Measurements from ENCODE around the gene CSTA. TPM values are rescaled to one million over a fixed set of nuclear protein-coding genes. Genes with fewer than 3 reads are reported as not detected.

The CSTA gene
- total RNA-seq, 6 experiments from 2014 or later = 4.2 to 19.3 (median 8.6) TPM

DNA sequence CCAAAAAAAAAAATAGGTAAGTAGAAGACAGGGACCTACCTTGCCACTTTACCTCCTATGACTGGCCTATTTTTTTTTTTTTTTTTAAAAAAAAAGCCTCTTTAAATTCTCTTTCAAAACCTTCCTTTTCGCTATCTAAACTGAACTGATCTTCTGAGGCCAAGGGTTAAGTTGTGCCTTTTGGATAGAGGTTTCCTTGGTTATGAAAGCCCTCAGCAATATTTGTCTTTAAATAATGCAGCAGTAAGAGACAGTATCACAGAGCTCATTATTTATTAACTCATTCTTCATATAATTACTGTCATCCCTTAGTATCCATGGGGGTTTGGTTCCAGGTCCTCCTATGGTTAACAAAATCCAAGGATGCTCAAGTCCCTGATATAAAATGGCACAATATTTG is 49.0 kb downstream of the CSTA start:
- intact Hi-C loops (cut with DNase I) = no loop called here
- peaks cover 0 to 3% (median 0%) of the 10 kb centered on the region in 4 donors for H3K36me3 ChIP-seq
- WGBS (ENCODE audit: insufficient coverage, low coverage, low lambda C conversion rate, missing lambda C conversion rate) = 50% methylated on average over 1 of the region's 1 CpG
- H3K27me3 ChIP-seq = no peaks in the 10 kb centered on the region
- peaks cover 0 to 13% (median 4%) of the 10 kb centered on the region in 4 donors for H3K4me1 ChIP-seq
- DNase-seq = no peak
- H3K4me3 ChIP-seq = no peak overlapping the region
- peak; percentile 30 to 79 (median 68) for ATAC-seq
- no peak overlapping the region for H3K27ac ChIP-seq
- H3K9me3 ChIP-seq = no peaks in the 10 kb centered on the region
- TF ChIP-seq POLR2A (IDR thresholded peaks at IDR 0.05) = no peak
- TF ChIP-seq, protein P1, sequence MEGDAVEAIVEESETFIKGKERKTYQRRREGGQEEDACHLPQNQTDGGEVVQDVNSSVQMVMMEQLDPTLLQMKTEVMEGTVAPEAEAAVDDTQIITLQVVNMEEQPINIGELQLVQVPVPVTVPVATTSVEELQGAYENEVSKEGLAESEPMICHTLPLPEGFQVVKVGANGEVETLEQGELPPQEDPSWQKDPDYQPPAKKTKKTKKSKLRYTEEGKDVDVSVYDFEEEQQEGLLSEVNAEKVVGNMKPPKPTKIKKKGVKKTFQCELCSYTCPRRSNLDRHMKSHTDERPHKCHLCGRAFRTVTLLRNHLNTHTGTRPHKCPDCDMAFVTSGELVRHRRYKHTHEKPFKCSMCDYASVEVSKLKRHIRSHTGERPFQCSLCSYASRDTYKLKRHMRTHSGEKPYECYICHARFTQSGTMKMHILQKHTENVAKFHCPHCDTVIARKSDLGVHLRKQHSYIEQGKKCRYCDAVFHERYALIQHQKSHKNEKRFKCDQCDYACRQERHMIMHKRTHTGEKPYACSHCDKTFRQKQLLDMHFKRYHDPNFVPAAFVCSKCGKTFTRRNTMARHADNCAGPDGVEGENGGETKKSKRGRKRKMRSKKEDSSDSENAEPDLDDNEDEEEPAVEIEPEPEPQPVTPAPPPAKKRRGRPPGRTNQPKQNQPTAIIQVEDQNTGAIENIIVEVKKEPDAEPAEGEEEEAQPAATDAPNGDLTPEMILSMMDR (IDR thresholded peaks at IDR 0.05) = no peak

DNA sequence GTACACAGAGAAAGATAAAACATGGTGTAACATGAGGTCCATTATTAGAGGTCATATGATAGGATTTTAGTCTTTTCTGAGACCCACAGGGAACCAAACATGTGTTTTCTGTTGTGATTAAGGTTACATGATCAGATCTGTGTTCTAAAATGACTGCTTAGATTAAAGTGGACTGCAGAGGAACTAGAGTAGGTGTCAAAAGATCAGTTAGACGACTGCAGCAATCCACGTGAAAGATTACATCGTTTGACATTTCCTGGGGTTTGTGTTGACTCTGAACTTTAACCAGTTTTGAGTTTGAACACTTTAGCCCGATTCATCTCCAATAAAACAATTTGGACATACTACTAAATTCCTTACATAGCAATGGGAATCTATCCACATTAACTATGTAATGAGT is 52.9 kb downstream of the CSTA start:
- Histone ChIP-seq H3K4me3 (no peak overlapping the region), H3K9me3 (no peaks in the 10 kb centered on the region), H3K36me3 (no peaks in the 10 kb centered on the region), H3K27ac (no peak overlapping the region), H3K4me1 (peaks cover 0 to 23% (median 8%) of the 10 kb centered on the region in 4 donors), H3K27me3 (no peaks in the 10 kb centered on the region)
- peak in 1 of 4 donors; percentile 10 for ATAC-seq
- intact Hi-C loops (cut with DNase I) = no loop called here
- 19% methylated on average over 4 of the region's 4 CpGs for WGBS (ENCODE audit: insufficient coverage, low coverage, low lambda C conversion rate, missing lambda C conversion rate)
- no peak for DNase-seq
- TF ChIP-seq POLR2A (IDR thresholded peaks at IDR 0.05) = no peak
- TF ChIP-seq, protein P1 (IDR thresholded peaks at IDR 0.05) = no peak

DNA sequence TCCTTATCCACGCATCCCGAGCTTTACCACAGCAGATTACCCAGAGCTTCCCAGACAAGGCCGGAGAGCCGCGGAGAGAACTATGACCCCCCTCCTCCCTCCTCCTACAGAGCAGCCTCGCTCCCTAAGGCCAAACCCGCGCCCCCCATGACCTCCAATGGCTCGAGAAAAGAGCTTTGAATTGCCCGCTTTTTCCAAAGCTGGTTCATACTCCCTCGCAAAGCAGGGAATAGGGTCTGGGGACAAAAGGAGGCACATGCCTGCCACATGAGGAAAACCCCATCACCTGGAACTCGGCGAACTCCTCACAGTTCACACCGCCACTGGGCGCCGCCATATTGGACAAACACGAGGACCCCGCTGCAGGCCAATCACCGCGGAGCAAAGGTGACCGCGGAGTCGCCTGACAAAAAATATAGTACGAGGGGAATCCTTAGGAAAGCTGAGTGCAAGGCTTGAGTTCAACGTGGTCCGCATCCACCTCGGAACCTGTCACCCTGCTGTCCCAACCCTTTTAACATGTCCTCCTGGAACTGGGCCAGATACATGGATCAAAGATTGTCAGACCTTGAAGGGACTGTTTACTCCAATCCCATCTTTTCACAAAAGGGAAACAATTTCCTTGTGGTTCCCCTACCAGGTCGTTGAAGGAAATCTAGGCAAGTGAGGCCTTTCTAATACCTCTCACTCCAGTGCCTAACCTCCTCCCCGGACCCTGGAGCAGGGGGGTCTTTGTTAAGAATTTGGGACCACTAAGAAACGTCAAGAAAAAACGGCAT is 58.0 kb downstream of the CSTA start, which contains the start of gene MIX23:
TSS of gene MIX23 (minus strand) at position 344 of the 779 bp plus-strand sequence. CDS start at position 337, 7 bp downstream.
- Histone ChIP-seq H3K36me3 (no peaks in the 10 kb centered on the region), H3K27ac (peak within 1 kb of the TSS; percentile 77 to 88 (median 85)), H3K27me3 (no peaks in the 10 kb centered on the region), H3K9me3 (no peaks in the 10 kb centered on the region), H3K4me1 (peaks cover 0 to 24% (median 11%) of the 10 kb centered on the region in 4 donors), H3K4me3 (peak within 1 kb of the TSS; percentile 67 to 87 (median 76))
- TF ChIP-seq, protein P1 (IDR thresholded peaks at IDR 0.05) = no peak
- peak; percentile 66 for TF ChIP-seq POLR2A (IDR thresholded peaks at IDR 0.05)
- intact Hi-C loops (cut with DNase I) = no loop called here
- DNase-seq = peak; percentile 84 to 88 (median 88)
- ATAC-seq = peak; percentile 72 to 80 (median 73)
- under 1% methylated on average over 18 of the region's 31 CpGs for WGBS (ENCODE audit: insufficient coverage, low coverage, low lambda C conversion rate, missing lambda C conversion rate)

- intact Hi-C loops (cut with DNase I) = no loop called here
- peak; percentile 97 to 98 (median 97) for DNase-seq
- Histone ChIP-seq H3K9me3 (no peaks in the 10 kb centered on the region), H3K4me3 (peak within 1 kb of the TSS; percentile 67 to 87 (median 76)), H3K36me3 (no peaks in the 10 kb centered on the region), H3K27ac (peak within 1 kb of the TSS; percentile 77 to 88 (median 85)), H3K27me3 (no peaks in the 10 kb centered on the region), H3K4me1 (peaks cover 0 to 24% (median 10%) of the 10 kb centered on the region in 4 donors)
- peak; percentile 92 to 98 (median 96) for ATAC-seq
- TF ChIP-seq, protein P1 (IDR thresholded peaks at IDR 0.05) = peak; percentile 34 to 82 (median 59)
- peak; percentile 97 for TF ChIP-seq POLR2A (IDR thresholded peaks at IDR 0.05)
- WGBS (ENCODE audit: insufficient coverage, low coverage, low lambda C conversion rate, missing lambda C conversion rate) = 1% methylated on average over 9 of the region's 52 CpGs
These were observed 59.0 kb downstream of the CSTA start, which contains the start of gene FAM162A for GRCh38 chr3:122383771-122384697. Gene FAM162A, plus strand, starts transcription at chr3:122384182. Its CDS starts 84 bp downstream, at chr3:122384266.

All from right lobe of liver (tissue), 6 donors.